H9 (cell line): ENCODE measurements around the gene TRIB2. TPM values are rescaled to one million over a fixed set of nuclear protein-coding genes. Genes with fewer than 3 reads are reported as not detected.

Experiments used
- DNase-seq: peaks from one replicate; pipeline ENCODE4 v3.0.0-alpha.2; 2017
- H2AFZ ChIP-seq: one replicate; pipeline ENCODE4 v1.6.1; 2013; ENCODE audit warnings: mild to moderate bottlenecking, low read length, control low read depth, moderate library complexity
- H2AK5ac ChIP-seq: 2 replicates; pipeline ENCODE4 v1.6.1; 2013; ENCODE audit warnings: low read length, control low read depth, mixed read lengths; ENCODE audit not compliant: insufficient read length
- H2BK120ac ChIP-seq: one replicate; pipeline ENCODE4 v1.6.1; 2013; ENCODE audit warnings: low read depth, mild to moderate bottlenecking, low read length, control low read depth, inconsistent platforms; ENCODE audit not compliant: poor library complexity, severe bottlenecking
- H2BK12ac ChIP-seq: 2 replicates; pipeline ENCODE4 v1.6.1; 2013; ENCODE audit warnings: low read length, control low read depth, mixed read lengths, low read depth; ENCODE audit not compliant: insufficient read length
- H2BK15ac ChIP-seq: 2 replicates; pipeline ENCODE4 v1.6.1; 2013; ENCODE audit warnings: low read depth, low read length, control low read depth
- H2BK20ac ChIP-seq: one replicate; pipeline ENCODE4 v1.6.1; 2013; ENCODE audit warnings: low read depth, mild to moderate bottlenecking, low read length, control low read depth, inconsistent platforms; ENCODE audit not compliant: poor library complexity, severe bottlenecking
- H2BK5ac ChIP-seq: 2 replicates; pipeline ENCODE4 v1.6.1; 2013; ENCODE audit warnings: low read length, control low read depth, mixed read lengths; ENCODE audit not compliant: insufficient read length
- H3K14ac ChIP-seq: 2 replicates; pipeline ENCODE4 v1.6.1; 2013; ENCODE audit warnings: low read length, control low read depth; ENCODE audit not compliant: insufficient read depth
- H3K18ac ChIP-seq: 2 replicates; pipeline ENCODE4 v1.6.1; 2013; ENCODE audit warnings: low read depth, mild to moderate bottlenecking, mixed read lengths, low read length, control low read depth; ENCODE audit not compliant: insufficient read length
- H3K23ac ChIP-seq: 2 replicates; pipeline ENCODE4 v1.6.1; 2013; ENCODE audit warnings: low read length, control low read depth, mixed read lengths, low read depth; ENCODE audit not compliant: insufficient read length
- H3K23me2 ChIP-seq: 2 replicates; pipeline ENCODE4 v1.6.1; 2013; ENCODE audit warnings: low read depth, mild to moderate bottlenecking, mixed read lengths, low read length, control low read depth; ENCODE audit not compliant: insufficient read length, poor library complexity, severe bottlenecking
- H3K27ac ChIP-seq: 2 replicates; pipeline ENCODE4 v1.5.1; 2013; ENCODE audit warnings: low read length, control low read depth, mixed read lengths, low read depth; ENCODE audit not compliant: insufficient read length
- H3K27me3 ChIP-seq: 2 replicates; pipeline ENCODE4 v1.6.1; 2013; ENCODE audit warnings: low read length, control low read depth, inconsistent platforms; ENCODE audit not compliant: insufficient read depth
- H3K4ac ChIP-seq: 2 replicates; pipeline ENCODE4 v1.6.1; 2013; ENCODE audit warnings: low read depth, mild to moderate bottlenecking, control low read depth, inconsistent platforms, low read length, moderate library complexity
- H3K4me1 ChIP-seq: 2 replicates; pipeline ENCODE4 v1.6.1; 2013; ENCODE audit warnings: low read length, control low read depth, inconsistent platforms; ENCODE audit not compliant: insufficient read depth
- H3K4me2 ChIP-seq: 2 replicates; pipeline ENCODE4 v1.6.1; 2013; ENCODE audit warnings: low read length, control low read depth, mixed read lengths; ENCODE audit not compliant: insufficient read length, insufficient read depth
- H3K56ac ChIP-seq: 2 replicates; pipeline ENCODE4 v1.6.1; 2013; ENCODE audit warnings: low read depth, mild to moderate bottlenecking, mixed read lengths, low read length, control low read depth; ENCODE audit not compliant: insufficient read length
- H3K79me1 ChIP-seq: 2 replicates; pipeline ENCODE4 v1.6.1; 2013; ENCODE audit warnings: low read depth, mild to moderate bottlenecking, moderate library complexity, low read length, control low read depth, inconsistent platforms; ENCODE audit not compliant: insufficient read depth, poor library complexity, severe bottlenecking
- H3K79me2 ChIP-seq: 2 replicates; pipeline ENCODE4 v1.6.1; 2013; ENCODE audit warnings: low read length, control low read depth, inconsistent platforms; ENCODE audit not compliant: insufficient read depth
- H3K9ac ChIP-seq: 2 replicates; pipeline ENCODE4 v1.6.1; 2013; ENCODE audit warnings: low read length, control low read depth, mixed read lengths; ENCODE audit not compliant: insufficient read length; ENCODE audit errors: extremely low read depth
- H3K9me3 ChIP-seq: one replicate; pipeline ENCODE4 v1.6.1; 2013; ENCODE audit warnings: low read depth, low read length, inconsistent platforms; ENCODE audit not compliant: control insufficient read depth
- H3T11ph ChIP-seq: one replicate; pipeline ENCODE4 v1.6.1; 2013; ENCODE audit warnings: mild to moderate bottlenecking, low read length, control low read depth, inconsistent platforms
- H4K20me1 ChIP-seq: one replicate; pipeline ENCODE4 v1.6.1; 2013; ENCODE audit not compliant: control insufficient read depth, insufficient read length, insufficient read depth
- H4K5ac ChIP-seq: 2 replicates; pipeline ENCODE4 v1.6.1; 2013; ENCODE audit warnings: low read depth, mild to moderate bottlenecking, mixed read lengths, low read length, control low read depth; ENCODE audit not compliant: insufficient read length
- H4K8ac ChIP-seq: replicated peaks from 2 replicates; pipeline ENCODE4 v1.6.1; 2013; ENCODE audit warnings: low read length, control low read depth, mixed read lengths, low read depth; ENCODE audit not compliant: insufficient read length
- H4K91ac ChIP-seq: 2 replicates; pipeline ENCODE4 v1.6.1; 2013; ENCODE audit warnings: low read depth, mild to moderate bottlenecking, moderate library complexity, mixed read lengths, low read length, control low read depth; ENCODE audit not compliant: insufficient read length
- H3K27ac Mint-ChIP-seq, 3 experiments: 2 replicates in 2 of 3; 3 replicates in 1 of 3; pipeline ENCODE4 v1.8.0; 2020 to 2021; ENCODE audit warnings: mixed read lengths in 3 of 3, mild to moderate bottlenecking in 1 of 3, moderate library complexity in 1 of 3
- H3K27me3 Mint-ChIP-seq: 2 replicates; pipeline ENCODE4 v1.8.0; 2021; ENCODE audit warnings: low read depth, mild to moderate bottlenecking, moderate library complexity, mixed read lengths
- H3K36me3 Mint-ChIP-seq, 3 experiments: 2 replicates in 2 of 3; 3 replicates in 1 of 3; pipeline ENCODE4 v1.8.0; 2020 to 2021; ENCODE audit warnings: low read depth in 3 of 3, mixed read lengths in 3 of 3; ENCODE audit not compliant: insufficient read depth in 1 of 3
- H3K4me1 Mint-ChIP-seq, 2 experiments: 2 replicates each; pipeline ENCODE4 v1.8.0; 2020; ENCODE audit warnings: mixed read lengths in 2 of 2
- H3K4me3 Mint-ChIP-seq, 2 experiments: 2 replicates in 1 of 2; 3 replicates in 1 of 2; pipeline ENCODE4 v1.8.0; 2020 to 2021; ENCODE audit warnings: mild to moderate bottlenecking in 2 of 2, mixed read lengths in 2 of 2, moderate library complexity in 1 of 2
- H3K9me3 Mint-ChIP-seq, 2 experiments: 2 replicates in 1 of 2; 3 replicates in 1 of 2; pipeline ENCODE4 v1.8.0; 2020; ENCODE audit warnings: mild to moderate bottlenecking in 2 of 2, mixed read lengths in 2 of 2, moderate library complexity in 1 of 2
- CTCF ChIP-seq: fragments of 200-600 bp; sonication (generic); conservative IDR thresholded peaks from 3 replicates; pipeline ENCODE4 v1.8.0; 2021; ENCODE audit warnings: antibody characterized with exemption, mild to moderate bottlenecking
- WGBS: extraction: QIAGEN DNeasy Blood & Tissue Kit; methylation state at CpG from one replicate; pipeline ENCODE4 v1.1.7; 2013; ENCODE audit warnings: missing lambda C conversion rate, low lambda C conversion rate, mixed read lengths; ENCODE audit not compliant: insufficient read length; ENCODE audit errors: extremely low coverage; 5-methylcytosine and 5-hydroxymethylcytosine counted together
- total RNA-seq: library from RNA; stranded (reverse); gene quantifications from 2 replicates; pipeline ENCODE4 v1.2.1, GENCODE V29; 2021

TRIB2 gene
- total RNA-seq, 1 experiment from 2014 or later, result 41.9 TPM

GRCh38 chr2:12675352-12675795 lies 41.4 kb upstream of the TRIB2 start:
- no peak overlapping the region for H3K18ac ChIP-seq
- H2BK15ac ChIP-seq, result no peak overlapping the region
- H4K5ac ChIP-seq, result no peak overlapping the region
- peaks cover 0 to 3% (median 0%) of the 10 kb centered on the region in 3 experiments; a peak in 3 of 7 replicates for H3K36me3 Mint-ChIP-seq
- H3K4ac ChIP-seq, result no peak overlapping the region
- H3K79me1 ChIP-seq, result no peaks in the 10 kb centered on the region
- H4K91ac ChIP-seq, result no peak overlapping the region
- no peak for DNase-seq
- no peaks in the 10 kb centered on the region for H3K23me2 ChIP-seq
- no peak overlapping the region for H4K8ac ChIP-seq
- no peak overlapping the region for H3K4me3 Mint-ChIP-seq
- H3K4me1 Mint-ChIP-seq, result peaks cover 0 to 9% of the 10 kb centered on the region in 2 experiments; a peak in 1 of 4 replicates
- no peaks in the 10 kb centered on the region for H4K20me1 ChIP-seq
- H3K27ac ChIP-seq, result no peak overlapping the region
- no CpG with 5 or more reads among the region's 7 CpGs for WGBS
- no peaks in the 10 kb centered on the region for H3K9me3 ChIP-seq
- H3K56ac ChIP-seq, result no peak overlapping the region
- no peaks in the 10 kb centered on the region for H3K79me2 ChIP-seq
- no peak overlapping the region for H2AK5ac ChIP-seq
- H3K27ac Mint-ChIP-seq, result no peak overlapping the region
- no peak overlapping the region for H3K23ac ChIP-seq
- no peaks in the 10 kb centered on the region for H3K27me3 ChIP-seq
- no peak overlapping the region for H2BK5ac ChIP-seq
- no peak overlapping the region for H3T11ph ChIP-seq
- H3K4me2 ChIP-seq, result no peak overlapping the region
- no peak overlapping the region for H3K9ac ChIP-seq
- H3K4me1 ChIP-seq, result no peaks in the 10 kb centered on the region
- no peaks in the 10 kb centered on the region; the same call in 1 of the 2 replicates for H3K27me3 Mint-ChIP-seq
- no peak overlapping the region for H2BK12ac ChIP-seq
- H2BK20ac ChIP-seq, result no peak overlapping the region
- TF ChIP-seq CTCF, result no peak
- H2AFZ ChIP-seq, result no peak overlapping the region
- H3K9me3 Mint-ChIP-seq, result peaks cover 4 to 6% of the 10 kb centered on the region in 2 experiments; a peak in 3 of 5 replicates
- no peak overlapping the region for H2BK120ac ChIP-seq
- no peak overlapping the region for H3K14ac ChIP-seq
